Nephron progenitor cell (in vitro differentiated cells): ENCODE results near the gene MRPS18A.
A peak's percentile ranks its signal among the peaks of the same experiment; 100 is the strongest.

Experiments used
- DNase-seq: peaks from one replicate; pipeline ENCODE4 v3.0.0; 2021
- H3K27ac Mint-ChIP-seq: 2 replicates; pipeline ENCODE4 v1.8.0; 2021; ENCODE audit warnings: mild to moderate bottlenecking, moderate library complexity, mixed read lengths
- H3K27me3 Mint-ChIP-seq: 2 replicates; pipeline ENCODE4 v1.8.0; 2021; ENCODE audit warnings: mild to moderate bottlenecking, low read depth, mixed read lengths; ENCODE audit not compliant: poor library complexity
- H3K36me3 Mint-ChIP-seq: 2 replicates; pipeline ENCODE4 v1.8.0; 2021; ENCODE audit warnings: low read depth, mixed read lengths
- H3K4me1 Mint-ChIP-seq: 2 replicates; pipeline ENCODE4 v1.8.0; 2021; ENCODE audit warnings: mixed read lengths
- H3K4me3 Mint-ChIP-seq: 2 replicates; pipeline ENCODE4 v1.8.0; 2021; ENCODE audit warnings: mild to moderate bottlenecking, moderate library complexity, mixed read lengths
- H3K9me3 Mint-ChIP-seq: 2 replicates; pipeline ENCODE4 v1.8.0; 2021; ENCODE audit warnings: mild to moderate bottlenecking, moderate library complexity, mixed read lengths
- CTCF ChIP-seq: fragments of 200-600 bp; sonication (generic); IDR thresholded peaks from 2 replicates; pipeline ENCODE4 v1.5.0; 2021; ENCODE audit warnings: antibody characterized with exemption

MRPS18A gene

DNA sequence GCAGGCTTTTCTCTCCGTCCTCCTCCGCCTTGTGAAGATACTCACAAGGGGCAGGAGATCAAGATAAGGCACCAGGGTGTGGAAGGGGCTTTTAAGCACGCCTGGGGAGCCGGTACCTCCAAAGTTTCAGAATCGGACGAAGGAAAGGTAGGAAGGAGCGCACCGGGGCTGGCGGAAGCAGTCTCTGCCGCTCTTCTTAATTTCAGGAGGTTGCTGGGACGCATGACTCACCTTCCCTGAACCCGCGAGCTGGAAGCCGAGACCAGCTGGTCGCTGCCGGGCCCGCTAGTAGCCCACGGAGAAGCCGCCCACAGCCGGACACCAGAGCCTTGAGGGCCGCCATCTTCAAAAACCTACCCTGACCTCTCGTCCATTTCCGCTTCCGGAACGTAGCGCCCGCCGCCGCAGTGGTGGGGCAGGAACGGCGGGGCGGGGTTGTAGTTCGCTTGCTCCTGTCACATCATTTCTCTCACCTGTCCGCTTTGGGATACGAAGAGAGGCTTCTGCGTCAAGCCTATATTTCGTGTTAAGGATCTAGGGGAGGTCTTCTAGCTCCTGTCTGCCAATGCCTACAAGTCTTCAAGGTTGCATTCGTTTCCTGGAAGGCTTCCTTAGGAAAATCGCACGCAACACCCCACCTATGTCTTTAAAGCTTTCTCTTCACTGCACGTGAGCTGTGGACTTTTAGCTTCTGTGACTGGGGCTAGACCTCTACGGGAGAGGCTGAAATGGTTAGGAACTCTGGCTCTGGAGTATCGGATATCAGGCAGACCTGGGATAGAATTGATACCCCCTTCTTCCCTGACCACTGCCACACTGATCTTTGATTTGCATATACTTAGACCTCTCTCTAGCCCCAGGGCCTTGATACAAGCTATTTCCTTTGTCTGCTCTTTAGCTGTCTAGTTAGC is at the start of gene MRPS18A:
TSS of gene MRPS18A (minus strand) at position 355 of the 911 bp plus-strand sequence. CDS start at position 343, 12 bp downstream.
- Mint-ChIP-seq H3K27me3 (peaks cover 27% of the 10 kb centered on the region), H3K36me3 (peaks cover 10% of the 10 kb centered on the region), H3K9me3 (no peaks in the 10 kb centered on the region), H3K4me1 (peaks cover 52% of the 10 kb centered on the region), H3K4me3 (peak within 1 kb of the TSS; percentile 96), H3K27ac (peak within 1 kb of the TSS; percentile 78)
- DNase-seq, result peak; percentile 79
- no peak for TF ChIP-seq CTCF

- peaks cover 10% of the 10 kb centered on the region for H3K9me3 Mint-ChIP-seq
- no peak for TF ChIP-seq CTCF
- H3K27me3 Mint-ChIP-seq, result peaks cover 11% of the 10 kb centered on the region
- H3K27ac Mint-ChIP-seq, result no peak overlapping the region
- no peak overlapping the region for H3K4me3 Mint-ChIP-seq
- no peaks in the 10 kb centered on the region for H3K36me3 Mint-ChIP-seq
- peaks cover 58% of the 10 kb centered on the region for H3K4me1 Mint-ChIP-seq
- no peak for DNase-seq
These were observed 49.3 kb upstream of the MRPS18A start for GRCh38 chr6:43736844-43737243.

GRCh38 chr6:43736211-43736786 is 48.7 kb upstream of the MRPS18A start:
- H3K27ac Mint-ChIP-seq, result no peak overlapping the region

GRCh38 chr6:43735642-43736199 is 48.1 kb upstream of the MRPS18A start:
- no peak for DNase-seq
- Mint-ChIP-seq H3K4me1 (peaks cover 46% of the 10 kb centered on the region), H3K9me3 (peaks cover 20% of the 10 kb centered on the region), H3K4me3 (no peak overlapping the region), H3K27ac (no peak overlapping the region), H3K27me3 (peaks cover 11% of the 10 kb centered on the region), H3K36me3 (peaks cover 9% of the 10 kb centered on the region)
- TF ChIP-seq CTCF, result no peak

More at GRCh38 chr6:43736211-43736786, 48.7 kb upstream of the MRPS18A start:
- peaks cover 52% of the 10 kb centered on the region for H3K4me1 Mint-ChIP-seq
- H3K9me3 Mint-ChIP-seq, result peaks cover 14% of the 10 kb centered on the region
- peaks cover 11% of the 10 kb centered on the region for H3K27me3 Mint-ChIP-seq
- peaks cover 3% of the 10 kb centered on the region for H3K36me3 Mint-ChIP-seq
- no peak overlapping the region for H3K4me3 Mint-ChIP-seq
- DNase-seq, result no peak
- TF ChIP-seq CTCF, result no peak

DNA sequence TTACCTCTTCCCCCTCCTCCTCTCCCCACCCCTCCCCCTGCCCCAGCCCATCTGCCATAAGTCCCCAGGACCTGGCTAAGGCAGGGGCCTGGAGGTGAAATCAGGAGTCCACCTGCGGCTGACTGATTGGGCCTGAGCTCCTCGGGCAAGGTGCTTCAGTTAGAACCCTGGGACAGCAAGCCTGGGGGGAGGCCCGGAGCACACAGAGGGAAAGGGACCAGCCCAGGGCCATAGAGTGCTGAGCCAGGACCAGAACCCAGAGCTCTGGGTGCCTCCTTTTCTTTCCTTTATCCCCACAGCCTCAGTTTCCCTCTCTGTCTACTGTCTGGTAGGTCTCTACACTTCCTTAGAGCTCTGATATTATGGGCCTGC is 46.7 kb upstream of the MRPS18A start:
- H3K9me3 Mint-ChIP-seq, result peaks cover 30% of the 10 kb centered on the region
- H3K36me3 Mint-ChIP-seq, result peaks cover 12% of the 10 kb centered on the region
- H3K4me3 Mint-ChIP-seq, result no peak overlapping the region
- H3K27me3 Mint-ChIP-seq, result peaks cover 11% of the 10 kb centered on the region
- H3K27ac Mint-ChIP-seq, result peak overlapping the region; percentile 74
- H3K4me1 Mint-ChIP-seq, result peaks cover 32% of the 10 kb centered on the region
- TF ChIP-seq CTCF, result no peak
- no peak for DNase-seq
